GM12878 (cell line): ENCODE measurements around the gene WRAP73.

Experiments used
- ASH2L ChIP-seq: fragments of 300-600, 200-600 bp; sonication (generic); IDR thresholded peaks from 2 replicates; pipeline ENCODE4 v1.6.1; 2017; ENCODE audit warnings: low read depth, mild to moderate bottlenecking, borderline replicate concordance
- EZH2 ChIP-seq: IDR thresholded peaks from 2 replicates; pipeline ENCODE4 v1.6.1; 2012; ENCODE audit warnings: low read depth, mild to moderate bottlenecking, control low read depth, inconsistent platforms, low read length, borderline replicate concordance; ENCODE audit not compliant: control insufficient read depth
- KDM1A ChIP-seq: fragments of 200-600 bp; sonication (generic); IDR thresholded peaks from 2 replicates; pipeline ENCODE4 v1.6.1; 2016; ENCODE audit warnings: borderline replicate concordance
- MEF2B ChIP-seq: fragments of 450-650 bp; IDR thresholded peaks from 2 replicates; pipeline ENCODE4 v1.6.1; 2018; ENCODE audit warnings: mild to moderate bottlenecking, moderate library complexity; ENCODE audit not compliant: partially characterized antibody, poor library complexity, severe bottlenecking
- PBX3 ChIP-seq: IDR thresholded peaks from 2 replicates; pipeline ENCODE4 v1.6.1; 2011; ENCODE audit warnings: mild to moderate bottlenecking, low read depth, low read length, moderate library complexity; ENCODE audit not compliant: insufficient replicate concordance
- POLR2A ChIP-seq: IDR thresholded peaks from 2 replicates; pipeline ENCODE4 v1.6.1; 2011; ENCODE audit warnings: low read depth, mild to moderate bottlenecking, low read length
- POLR2AphosphoS5 ChIP-seq: IDR thresholded peaks from 2 replicates; pipeline ENCODE4 v1.6.1; 2011; ENCODE audit warnings: mild to moderate bottlenecking, low read length, inconsistent platforms
- SMARCA5 ChIP-seq: fragments of 450-650 bp; IDR thresholded peaks from 2 replicates; pipeline ENCODE4 v1.6.1; 2017; ENCODE audit warnings: mild to moderate bottlenecking
- TARDBP ChIP-seq: IDR thresholded peaks from 2 replicates; pipeline ENCODE4 v1.6.1; 2016; ENCODE audit warnings: borderline replicate concordance
- TF ChIP-seq, protein P1 (sequence below), 3 experiments: IDR thresholded peaks in 2 of 3; conservative IDR thresholded peaks in 1 of 3; 2 replicates each; pipeline ENCODE4 v1.5.1; 2011; ENCODE audit warnings: low read depth in 3 of 3, low read length in 3 of 3, mild to moderate bottlenecking in 3 of 3, control low read depth in 2 of 3, moderate library complexity in 2 of 3, inconsistent platforms in 1 of 3, mixed read lengths in 1 of 3; ENCODE audit not compliant: control insufficient read depth in 2 of 3, insufficient read depth in 1 of 3; ENCODE audit errors: extremely low read depth in 1 of 3
- TF ChIP-seq, protein P2 (sequence below): IDR thresholded peaks from 2 replicates; pipeline ENCODE4 v1.6.1; 2011; ENCODE audit warnings: low read depth, mild to moderate bottlenecking, low read length, moderate library complexity, borderline replicate concordance; ENCODE audit errors: extremely low read depth
- TF ChIP-seq, protein P3 (sequence below): IDR thresholded peaks from 2 replicates; pipeline ENCODE4 v1.6.1; 2012; ENCODE audit warnings: low read depth, low read length, improper control_type of control experiment

DNA sequence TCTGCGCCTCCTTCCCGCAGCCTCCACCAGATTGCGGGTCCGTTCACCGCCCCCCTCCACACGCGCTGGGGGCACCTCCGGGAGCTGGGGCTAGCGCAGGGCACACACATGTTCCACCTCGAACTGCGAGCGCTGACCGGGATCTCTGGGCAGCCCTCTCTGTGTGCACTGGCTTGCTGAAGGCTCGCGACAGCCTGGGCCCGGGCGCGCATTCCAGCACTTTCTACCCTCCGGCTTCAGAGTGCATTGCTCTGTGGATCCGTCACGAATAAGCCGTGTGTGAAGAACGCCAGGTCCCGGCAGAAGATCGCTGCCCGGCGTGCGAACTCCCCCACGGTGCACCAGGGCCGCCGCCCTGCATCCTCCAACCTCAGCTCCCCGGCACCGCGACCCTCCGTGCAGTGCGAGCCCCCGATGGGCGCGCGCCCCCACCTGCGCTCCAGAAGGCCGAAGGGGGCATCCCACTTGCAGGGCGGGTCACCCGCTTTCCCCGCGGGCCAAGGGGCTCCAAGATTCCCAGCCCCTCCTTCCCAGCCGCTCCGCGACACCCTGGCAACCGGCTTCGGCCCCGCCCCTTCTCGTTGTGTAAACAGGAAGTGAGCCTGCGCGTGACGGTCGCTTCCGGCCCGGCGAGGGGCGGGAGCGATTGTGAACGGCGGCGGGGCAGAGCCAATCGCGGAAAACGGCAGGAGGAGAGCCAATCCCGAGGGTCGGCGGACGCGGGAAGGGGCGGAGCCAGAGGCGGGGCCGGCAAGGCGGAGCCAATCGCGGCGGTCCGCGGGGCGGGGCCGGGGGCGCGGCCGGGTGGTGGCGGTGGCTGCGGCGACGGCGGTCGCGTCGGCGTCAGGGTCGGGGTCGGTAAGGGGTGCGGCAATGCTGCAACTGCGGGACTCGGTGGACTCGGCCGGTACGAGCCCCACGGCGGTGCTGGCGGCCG, 25.4 kb downstream of the WRAP73 start, which contains the start of gene TPRG1L:
- TF ChIP-seq, protein P1, sequence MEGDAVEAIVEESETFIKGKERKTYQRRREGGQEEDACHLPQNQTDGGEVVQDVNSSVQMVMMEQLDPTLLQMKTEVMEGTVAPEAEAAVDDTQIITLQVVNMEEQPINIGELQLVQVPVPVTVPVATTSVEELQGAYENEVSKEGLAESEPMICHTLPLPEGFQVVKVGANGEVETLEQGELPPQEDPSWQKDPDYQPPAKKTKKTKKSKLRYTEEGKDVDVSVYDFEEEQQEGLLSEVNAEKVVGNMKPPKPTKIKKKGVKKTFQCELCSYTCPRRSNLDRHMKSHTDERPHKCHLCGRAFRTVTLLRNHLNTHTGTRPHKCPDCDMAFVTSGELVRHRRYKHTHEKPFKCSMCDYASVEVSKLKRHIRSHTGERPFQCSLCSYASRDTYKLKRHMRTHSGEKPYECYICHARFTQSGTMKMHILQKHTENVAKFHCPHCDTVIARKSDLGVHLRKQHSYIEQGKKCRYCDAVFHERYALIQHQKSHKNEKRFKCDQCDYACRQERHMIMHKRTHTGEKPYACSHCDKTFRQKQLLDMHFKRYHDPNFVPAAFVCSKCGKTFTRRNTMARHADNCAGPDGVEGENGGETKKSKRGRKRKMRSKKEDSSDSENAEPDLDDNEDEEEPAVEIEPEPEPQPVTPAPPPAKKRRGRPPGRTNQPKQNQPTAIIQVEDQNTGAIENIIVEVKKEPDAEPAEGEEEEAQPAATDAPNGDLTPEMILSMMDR (IDR thresholded peaks at IDR 0.05 in 2 of 3, conservative IDR thresholded peaks at IDR 0.05 in 1 of 3; ENCODE audit: control insufficient read depth in 2 of 3, extremely low read depth in 1 of 3, insufficient read depth in 1 of 3, low read depth in 3 of 3, low read length in 3 of 3) = no peak
- TF ChIP-seq MEF2B (no peak), KDM1A (no peak), PBX3 (peak; percentile 93), ASH2L (no peak), POLR2AphosphoS5 (no peak), EZH2 (no peak), POLR2A (peak; percentile 71), SMARCA5 (no peak), TARDBP (no peak)
- TF ChIP-seq, protein P2, sequence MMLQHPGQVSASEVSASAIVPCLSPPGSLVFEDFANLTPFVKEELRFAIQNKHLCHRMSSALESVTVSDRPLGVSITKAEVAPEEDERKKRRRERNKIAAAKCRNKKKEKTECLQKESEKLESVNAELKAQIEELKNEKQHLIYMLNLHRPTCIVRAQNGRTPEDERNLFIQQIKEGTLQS = no peak
- TF ChIP-seq, protein P3, sequence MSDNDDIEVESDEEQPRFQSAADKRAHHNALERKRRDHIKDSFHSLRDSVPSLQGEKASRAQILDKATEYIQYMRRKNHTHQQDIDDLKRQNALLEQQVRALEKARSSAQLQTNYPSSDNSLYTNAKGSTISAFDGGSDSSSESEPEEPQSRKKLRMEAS = peak; percentile 91
